ENCODE data around the gene WNK1.
A peak's percentile ranks its signal among the peaks of the same experiment; 100 is the strongest.

The WNK1 gene

GRCh38 chr12:851343-851742 is 99.0 kb downstream of the WNK1 start:
- DNase-seq (ENCODE audit: insufficient read length, low spot score) (no peak), FAIRE-seq (peak; percentile 62)

- no peak for FAIRE-seq
- DNase-seq (ENCODE audit: insufficient read length, low spot score), result no peak
Measured at GRCh38 chr12:851913-852312, 99.5 kb downstream of the WNK1 start.

GRCh38 chr12:852864-853263 is 100.5 kb downstream of the WNK1 start:
- FAIRE-seq (no peak), DNase-seq (ENCODE audit: insufficient read length, low spot score) (no peak)

- DNase-seq (ENCODE audit: insufficient read length, low spot score) (no peak), FAIRE-seq (no peak)
Measured at GRCh38 chr12:857611-858010, 105.2 kb downstream of the WNK1 start.

GRCh38 chr12:862303-862911 is 110.0 kb downstream of the WNK1 start:
- DNase-seq (ENCODE audit: insufficient read length, low spot score) (no peak), FAIRE-seq (peak; percentile 4)

GRCh38 chr12:863285-863684 is 110.9 kb downstream of the WNK1 start:
- DNase-seq (ENCODE audit: insufficient read length, low spot score) (no peak), FAIRE-seq (no peak)

GRCh38 chr12:865614-866013 is 113.2 kb downstream of the WNK1 start:
- no peak for DNase-seq (ENCODE audit: insufficient read length, low spot score)
- no peak for FAIRE-seq

GRCh38 chr12:867905-868304 is 115.5 kb downstream of the WNK1 start:
- no peak for FAIRE-seq
- no peak for DNase-seq (ENCODE audit: insufficient read length, low spot score)

- DNase-seq (ENCODE audit: insufficient read length, low spot score), result no peak
- FAIRE-seq, result no peak
Measured at GRCh38 chr12:868722-869121, 116.3 kb downstream of the WNK1 start.

GRCh38 chr12:870378-870777 is 118.0 kb downstream of the WNK1 start:
- no peak for DNase-seq (ENCODE audit: insufficient read length, low spot score)
- FAIRE-seq, result peak; percentile 48

GRCh38 chr12:873954-874353 is 121.6 kb downstream of the WNK1 start:
- DNase-seq (ENCODE audit: insufficient read length, low spot score) (no peak), FAIRE-seq (no peak)

- FAIRE-seq (no peak), DNase-seq (ENCODE audit: insufficient read length, low spot score) (no peak)
Measured at GRCh38 chr12:879641-880040, 127.3 kb downstream of the WNK1 start.

GRCh38 chr12:880656-881055 is 128.3 kb downstream of the WNK1 start:
- no peak for FAIRE-seq

GRCh38 chr12:884746-885414 is 132.5 kb downstream of the WNK1 start:
- no peak for DNase-seq (ENCODE audit: insufficient read length, low spot score)
- FAIRE-seq, result no peak

More at GRCh38 chr12:880656-881055, 128.3 kb downstream of the WNK1 start:
- no peak for DNase-seq (ENCODE audit: insufficient read length, low spot score)

- DNase-seq (ENCODE audit: insufficient read length, low spot score), result no peak
- no peak for FAIRE-seq
Measured at GRCh38 chr12:885701-886100, 133.3 kb downstream of the WNK1 start.

GRCh38 chr12:886206-886605 is 133.8 kb downstream of the WNK1 start:
- DNase-seq (ENCODE audit: insufficient read length, low spot score), result no peak
- no peak for FAIRE-seq

GRCh38 chr12:894226-894625 is 141.8 kb downstream of the WNK1 start:
- FAIRE-seq, result peak; percentile 66

GRCh38 chr12:896031-896430 is 143.7 kb downstream of the WNK1 start:
- no peak for DNase-seq (ENCODE audit: insufficient read length, low spot score)
- no peak for FAIRE-seq

More at GRCh38 chr12:894226-894625, 141.8 kb downstream of the WNK1 start:
- DNase-seq (ENCODE audit: insufficient read length, low spot score), result no peak

GRCh38 chr12:897386-897785 is 145.0 kb downstream of the WNK1 start:
- FAIRE-seq, result no peak
- no peak for DNase-seq (ENCODE audit: insufficient read length, low spot score)

- DNase-seq (ENCODE audit: insufficient read length, low spot score) (no peak), FAIRE-seq (no peak)
Measured at GRCh38 chr12:902581-902980, 150.2 kb downstream of the WNK1 start.

GRCh38 chr12:903055-903454 is 150.7 kb downstream of the WNK1 start:
- FAIRE-seq (peak; percentile 54), DNase-seq (ENCODE audit: insufficient read length, low spot score) (no peak)

GRCh38 chr12:904010-904414 is 151.6 kb downstream of the WNK1 start:
- no peak for DNase-seq (ENCODE audit: insufficient read length, low spot score)
- FAIRE-seq, result peak; percentile 60

All from GM19239 (cell line).